HFFc6 (cell line): Measurements from ENCODE around the gene CCL16. TPM values are rescaled to one million over a fixed set of nuclear protein-coding genes. Genes with fewer than 3 reads are reported as not detected.

Source experiments
- DNase-seq: peaks from one replicate; pipeline ENCODE4 v3.0.0-alpha.2; 2018
- H3K27ac Mint-ChIP-seq: 2 replicates; pipeline ENCODE4 v1.8.0; 2020; ENCODE audit warnings: mild to moderate bottlenecking, mixed read lengths
- H3K27me3 Mint-ChIP-seq: 2 replicates; pipeline ENCODE4 v1.8.0; 2021; ENCODE audit warnings: mild to moderate bottlenecking, moderate library complexity, mixed read lengths; ENCODE audit not compliant: insufficient read depth
- H3K36me3 Mint-ChIP-seq: 2 replicates; pipeline ENCODE4 v1.8.0; 2021; ENCODE audit warnings: low read depth, mixed read lengths
- H3K4me1 Mint-ChIP-seq: 2 replicates; pipeline ENCODE4 v1.8.0; 2020; ENCODE audit warnings: low read depth, mixed read lengths
- H3K4me3 Mint-ChIP-seq: 2 replicates; pipeline ENCODE4 v1.8.0; 2020; ENCODE audit warnings: mild to moderate bottlenecking, moderate library complexity, mixed read lengths
- H3K9me3 Mint-ChIP-seq: 2 replicates; pipeline ENCODE4 v1.8.0; 2020; ENCODE audit warnings: mild to moderate bottlenecking, mixed read lengths
- long read RNA-seq: library from polyadenylated mRNA; unstranded; transcript quantifications from one replicate; pipeline ENCODE4 v2.0.0, GENCODE V29; 2019
- total RNA-seq, 6 experiments: library from RNA; stranded (reverse); fragmentation: NEBNext Ultra II Directional; extraction: Animal tissue kit (Norgen Biotek cat#: 25700); gene quantifications; 2 replicates in 1 of 6; 3 replicates in 5 of 6; pipeline ENCODE4 v1.2.3, GENCODE V29; 2021
- TF ChIP-seq, protein P1 (sequence below): fragments of 200-600 bp; sonication (generic); IDR thresholded peaks from 2 replicates; pipeline ENCODE4 v1.5.0; 2021; ENCODE audit warnings: antibody characterized with exemption, mild to moderate bottlenecking

CCL16 gene, protein sequence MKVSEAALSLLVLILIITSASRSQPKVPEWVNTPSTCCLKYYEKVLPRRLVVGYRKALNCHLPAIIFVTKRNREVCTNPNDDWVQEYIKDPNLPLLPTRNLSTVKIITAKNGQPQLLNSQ
- total RNA-seq, result not detected
- long read RNA-seq, result 0 reads

DNA sequence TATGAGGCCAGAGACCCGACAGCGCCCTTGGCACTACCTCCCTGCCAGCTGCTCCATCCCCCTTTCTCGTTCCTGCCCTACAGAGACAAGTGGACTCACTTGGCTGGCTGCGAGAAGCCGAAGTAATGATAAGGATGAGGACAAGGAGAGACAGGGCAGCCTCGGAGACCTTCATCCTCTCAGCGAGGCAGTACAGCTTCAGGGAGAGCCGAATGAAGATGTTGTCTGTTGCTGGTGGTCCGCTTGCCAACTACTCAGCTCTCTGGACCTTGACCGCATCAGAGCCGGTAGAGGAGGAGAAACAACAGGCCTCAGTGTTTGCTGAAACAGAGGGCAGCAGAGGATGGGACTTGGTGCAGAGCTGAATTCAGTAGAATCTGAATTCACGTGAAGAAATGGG, at the start of gene CCL16:
CCL16 (minus strand) TSS at position 252 of the 400 bp plus-strand sequence; CDS start at position 175, 77 bp downstream.
- Mint-ChIP-seq H3K4me1 (no peaks in the 10 kb centered on the region), H3K4me3 (no peak within 1 kb of the TSS), H3K9me3 (no peaks in the 10 kb centered on the region), H3K27ac (no peak within 1 kb of the TSS), H3K27me3 (peaks cover 11% of the 10 kb centered on the region), H3K36me3 (no peaks in the 10 kb centered on the region)
- no peak for DNase-seq
- TF ChIP-seq, protein P1, sequence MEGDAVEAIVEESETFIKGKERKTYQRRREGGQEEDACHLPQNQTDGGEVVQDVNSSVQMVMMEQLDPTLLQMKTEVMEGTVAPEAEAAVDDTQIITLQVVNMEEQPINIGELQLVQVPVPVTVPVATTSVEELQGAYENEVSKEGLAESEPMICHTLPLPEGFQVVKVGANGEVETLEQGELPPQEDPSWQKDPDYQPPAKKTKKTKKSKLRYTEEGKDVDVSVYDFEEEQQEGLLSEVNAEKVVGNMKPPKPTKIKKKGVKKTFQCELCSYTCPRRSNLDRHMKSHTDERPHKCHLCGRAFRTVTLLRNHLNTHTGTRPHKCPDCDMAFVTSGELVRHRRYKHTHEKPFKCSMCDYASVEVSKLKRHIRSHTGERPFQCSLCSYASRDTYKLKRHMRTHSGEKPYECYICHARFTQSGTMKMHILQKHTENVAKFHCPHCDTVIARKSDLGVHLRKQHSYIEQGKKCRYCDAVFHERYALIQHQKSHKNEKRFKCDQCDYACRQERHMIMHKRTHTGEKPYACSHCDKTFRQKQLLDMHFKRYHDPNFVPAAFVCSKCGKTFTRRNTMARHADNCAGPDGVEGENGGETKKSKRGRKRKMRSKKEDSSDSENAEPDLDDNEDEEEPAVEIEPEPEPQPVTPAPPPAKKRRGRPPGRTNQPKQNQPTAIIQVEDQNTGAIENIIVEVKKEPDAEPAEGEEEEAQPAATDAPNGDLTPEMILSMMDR, result no peak

DNA sequence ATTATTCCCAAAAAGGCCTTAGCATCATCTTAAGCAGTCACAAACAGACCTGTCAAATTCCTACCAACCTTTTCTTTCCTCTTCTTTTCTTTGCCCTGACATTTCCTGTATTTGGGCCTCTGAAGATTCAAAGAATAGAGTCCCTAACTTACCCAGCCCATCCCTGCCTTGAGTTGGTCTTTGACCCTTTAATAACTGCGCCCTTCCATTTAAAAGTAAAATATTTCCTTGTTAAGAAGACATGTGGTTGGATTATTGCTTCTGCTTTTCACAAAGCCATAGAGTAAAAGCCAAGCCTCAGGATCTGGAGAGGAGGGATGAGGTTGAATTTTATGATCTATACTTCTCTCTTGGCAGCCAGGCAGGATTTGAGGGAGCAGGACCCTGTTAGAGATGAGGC, 49.7 kb upstream of the CCL16 start:
- no peak overlapping the region for H3K27ac Mint-ChIP-seq
- no peaks in the 10 kb centered on the region for H3K36me3 Mint-ChIP-seq
- TF ChIP-seq, protein P1, result no peak
- H3K27me3 Mint-ChIP-seq, result no peaks in the 10 kb centered on the region; the same call in 1 of the 2 replicates
- no peak overlapping the region for H3K4me3 Mint-ChIP-seq
- peaks cover 6% of the 10 kb centered on the region for H3K9me3 Mint-ChIP-seq
- no peak for DNase-seq
- no peaks in the 10 kb centered on the region for H3K4me1 Mint-ChIP-seq

DNA sequence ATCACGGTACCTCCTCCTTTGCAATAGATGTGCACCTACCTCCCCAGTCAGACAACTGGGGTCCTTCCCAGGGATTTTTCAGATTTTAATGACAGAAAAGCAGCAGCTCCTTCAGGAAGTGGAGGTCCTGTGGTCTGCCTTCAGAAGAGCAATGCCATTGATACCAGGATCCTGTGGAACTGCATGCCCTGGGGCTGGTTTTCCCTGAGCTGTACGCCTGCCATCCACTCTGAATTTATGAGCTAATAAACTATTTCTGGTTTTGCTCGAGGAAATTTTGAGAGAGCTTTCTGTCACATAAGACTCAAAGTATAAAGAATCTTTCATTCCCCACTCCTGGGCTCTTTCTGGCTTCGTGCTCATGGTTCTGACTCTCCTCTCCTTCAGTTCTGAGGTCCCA, 46.5 kb upstream of the CCL16 start:
- TF ChIP-seq, protein P1, result no peak
- peaks cover 6% of the 10 kb centered on the region for H3K9me3 Mint-ChIP-seq
- no peaks in the 10 kb centered on the region for H3K4me1 Mint-ChIP-seq
- DNase-seq, result no peak
- H3K36me3 Mint-ChIP-seq, result no peaks in the 10 kb centered on the region
- no peak overlapping the region for H3K4me3 Mint-ChIP-seq
- H3K27ac Mint-ChIP-seq, result no peak overlapping the region
- H3K27me3 Mint-ChIP-seq, result no peaks in the 10 kb centered on the region

DNA sequence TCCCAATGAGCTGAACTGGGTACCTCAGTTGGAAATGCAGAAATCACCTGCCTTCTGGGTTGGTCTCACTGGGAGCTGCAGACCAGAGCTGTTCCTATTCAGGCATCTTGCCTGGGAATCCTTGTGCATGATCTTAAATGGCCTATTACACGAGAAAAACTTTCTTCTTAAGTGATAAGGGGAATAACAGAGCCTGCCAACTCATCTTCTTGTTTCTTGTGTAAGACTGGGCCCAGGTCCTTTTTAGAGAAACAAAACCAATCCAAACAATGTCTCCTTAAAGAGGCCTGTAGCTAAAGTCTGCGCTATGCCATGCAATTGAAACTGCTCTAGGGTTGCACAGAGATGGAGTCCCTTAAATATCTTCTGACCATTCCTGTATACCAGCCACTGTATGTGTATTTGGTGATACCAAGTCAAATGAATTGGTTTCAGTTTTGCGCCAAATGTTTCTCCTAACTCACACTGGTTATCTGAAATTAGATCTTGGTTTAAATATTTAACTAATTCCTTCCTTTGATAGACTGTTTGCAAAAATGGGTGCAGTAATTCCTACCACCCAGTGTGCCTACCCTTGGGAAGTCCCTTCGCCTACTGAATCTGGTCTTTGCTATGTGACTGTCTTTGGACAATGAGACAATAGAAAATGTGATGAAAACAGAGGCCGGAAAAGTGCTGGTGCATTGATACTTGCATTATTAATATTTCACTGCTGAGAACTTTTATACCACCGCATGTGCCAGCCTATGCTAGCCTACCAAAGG, 43.0 kb upstream of the CCL16 start:
- H3K27ac Mint-ChIP-seq, result no peak overlapping the region
- H3K36me3 Mint-ChIP-seq, result no peaks in the 10 kb centered on the region
- H3K4me3 Mint-ChIP-seq, result no peak overlapping the region
- no peaks in the 10 kb centered on the region for H3K4me1 Mint-ChIP-seq
- no peaks in the 10 kb centered on the region for H3K27me3 Mint-ChIP-seq
- no peak for DNase-seq
- H3K9me3 Mint-ChIP-seq, result peaks cover under 1% of the 10 kb centered on the region
- TF ChIP-seq, protein P1, result no peak

DNA sequence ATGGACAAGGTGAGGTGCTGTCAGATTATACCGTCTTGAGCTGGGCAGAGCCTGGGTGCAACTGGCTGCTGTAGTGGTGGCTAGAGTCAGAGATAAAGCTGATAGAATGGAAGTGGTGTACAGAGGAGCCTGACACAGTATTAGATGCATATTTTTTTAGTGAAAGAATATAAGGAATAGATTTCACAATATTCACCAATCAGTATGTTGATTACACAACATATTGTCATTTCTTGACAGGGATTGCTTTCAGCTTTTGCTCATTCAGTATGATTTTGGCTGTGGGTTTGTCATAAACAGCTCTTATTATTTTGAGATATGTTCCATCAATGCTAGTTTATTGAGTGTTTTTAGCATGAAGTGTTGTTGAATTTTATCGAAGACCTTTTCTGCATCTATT, 38.1 kb upstream of the CCL16 start:
- TF ChIP-seq, protein P1, result no peak
- Mint-ChIP-seq H3K4me3 (no peak overlapping the region), H3K27me3 (peaks cover 3% of the 10 kb centered on the region; the same call in 1 of the 2 replicates), H3K4me1 (no peaks in the 10 kb centered on the region), H3K27ac (no peak overlapping the region), H3K36me3 (no peaks in the 10 kb centered on the region), H3K9me3 (no peaks in the 10 kb centered on the region)
- DNase-seq, result no peak
